A549 (cell line): ENCODE measurements around the gene CIRBP.

Experiments
- CEBPB ChIP-seq, 2 experiments: fragments of >200 bp in 1 of 2; sonication (Bioruptor Twin) in 1 of 2; formaldehyde crosslinking in 1 of 2; IDR thresholded peaks; 2 replicates each; pipeline ENCODE4 v1.6.1; 2012 to 2016
- CTCF ChIP-seq: fragments of >200 bp; sonication (Bioruptor Twin); formaldehyde crosslinking; IDR thresholded peaks from 3 replicates; pipeline ENCODE4 v1.5.1; 2016
- EHF ChIP-seq: fragments of 250-450 bp; sonication (Bioruptor Pico); IDR thresholded peaks from 2 replicates; pipeline ENCODE4 v1.5.0; 2020; ENCODE audit warnings: mild to moderate bottlenecking
- ESRRA ChIP-seq: fragments of 150-350 bp; IDR thresholded peaks from 2 replicates; pipeline ENCODE4 v1.6.1; 2014; ENCODE audit warnings: mild to moderate bottlenecking, low read length, borderline replicate concordance
- POLR2A ChIP-seq: IDR thresholded peaks from 2 replicates; pipeline ENCODE4 v1.6.1; 2012; ENCODE audit warnings: mild to moderate bottlenecking, low read length
- SMC3 ChIP-seq: fragments of >200 bp; sonication (Bioruptor Twin); formaldehyde crosslinking; IDR thresholded peaks from 3 replicates; pipeline ENCODE4 v1.6.1; 2018; ENCODE audit warnings: inconsistent platforms

GRCh38 chr19:1273263-1274041 lies 4.3 kb downstream of the CIRBP start:
- no peak for TF ChIP-seq ESRRA
- no peak for TF ChIP-seq POLR2A
- TF ChIP-seq SMC3 = no peak
- TF ChIP-seq CTCF = no peak
- TF ChIP-seq EHF (CRISPR knock-in tag) = no peak
- TF ChIP-seq CEBPB (IDR thresholded peaks at IDR 0.05) = no peak
